ENCODE results near the gene AATF. TPM values are rescaled to one million over a fixed set of nuclear protein-coding genes. Genes with fewer than 3 reads are reported as not detected.

The AATF gene
- total RNA-seq, 2 experiments from 2014 or later: 40.3 to 40.8 TPM

DNA sequence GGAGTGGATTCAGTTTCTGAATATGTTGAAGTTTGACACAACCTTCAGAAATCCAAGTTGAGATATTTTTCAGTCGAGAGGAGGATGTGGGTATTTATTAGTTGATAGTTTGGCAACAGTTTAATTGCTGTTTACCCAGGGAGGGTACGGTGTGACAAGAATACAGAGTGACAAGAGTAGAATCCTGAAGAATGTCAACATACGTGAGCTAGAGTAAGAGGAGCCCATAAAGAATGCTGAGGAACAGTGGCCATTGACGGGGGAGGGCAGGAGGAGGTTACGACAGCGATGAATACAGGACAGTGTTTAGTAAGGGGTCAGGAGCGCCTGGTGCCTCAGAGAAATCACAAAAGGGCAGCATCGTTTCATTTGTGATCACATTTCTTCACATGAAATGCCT, 76.5 kb downstream of the AATF start:
- Histone ChIP-seq H3K4me3 (ENCODE audit: low read length) (no peak overlapping the region), H3K27me3 (ENCODE audit: control insufficient read depth in 1 of 2, insufficient read depth in 2 of 2, low read length in 2 of 2) (no peaks in the 10 kb centered on the region), H3K36me3 (ENCODE audit: insufficient read depth, low read length) (peaks cover 21% of the 10 kb centered on the region), H3K9me3 (ENCODE audit: control insufficient read depth in 1 of 2, insufficient read depth in 1 of 2, low read length in 2 of 2) (no peaks in the 10 kb centered on the region), H3K4me1 (ENCODE audit: insufficient read depth, low read length) (no peaks in the 10 kb centered on the region), H3K27ac (ENCODE audit: low read depth in 1 of 2, low read length in 2 of 2) (no peak overlapping the region)
- Mint-ChIP-seq H3K27ac (peak overlapping the region; percentile 21), H3K36me3 (ENCODE audit: low read depth) (peaks cover 66% of the 10 kb centered on the region), H3K27me3 (no peaks in the 10 kb centered on the region), H3K4me1 (ENCODE audit: low read depth) (peaks cover 22% of the 10 kb centered on the region), H3K9me3 (no peaks in the 10 kb centered on the region), H3K4me3 (no peak overlapping the region)
- CTCF ChIA-PET: no interaction called here
- TF ChIP-seq, protein P1, sequence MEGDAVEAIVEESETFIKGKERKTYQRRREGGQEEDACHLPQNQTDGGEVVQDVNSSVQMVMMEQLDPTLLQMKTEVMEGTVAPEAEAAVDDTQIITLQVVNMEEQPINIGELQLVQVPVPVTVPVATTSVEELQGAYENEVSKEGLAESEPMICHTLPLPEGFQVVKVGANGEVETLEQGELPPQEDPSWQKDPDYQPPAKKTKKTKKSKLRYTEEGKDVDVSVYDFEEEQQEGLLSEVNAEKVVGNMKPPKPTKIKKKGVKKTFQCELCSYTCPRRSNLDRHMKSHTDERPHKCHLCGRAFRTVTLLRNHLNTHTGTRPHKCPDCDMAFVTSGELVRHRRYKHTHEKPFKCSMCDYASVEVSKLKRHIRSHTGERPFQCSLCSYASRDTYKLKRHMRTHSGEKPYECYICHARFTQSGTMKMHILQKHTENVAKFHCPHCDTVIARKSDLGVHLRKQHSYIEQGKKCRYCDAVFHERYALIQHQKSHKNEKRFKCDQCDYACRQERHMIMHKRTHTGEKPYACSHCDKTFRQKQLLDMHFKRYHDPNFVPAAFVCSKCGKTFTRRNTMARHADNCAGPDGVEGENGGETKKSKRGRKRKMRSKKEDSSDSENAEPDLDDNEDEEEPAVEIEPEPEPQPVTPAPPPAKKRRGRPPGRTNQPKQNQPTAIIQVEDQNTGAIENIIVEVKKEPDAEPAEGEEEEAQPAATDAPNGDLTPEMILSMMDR (IDR thresholded peaks at IDR 0.05): no peak
- intact Hi-C loops (cut with DNase I, micrococcal nuclease): no loop called here
- POLR2A ChIA-PET: no interaction called here
- DNase-seq (no peak), ATAC-seq (ENCODE audit: poor library complexity) (no peak)

DNA sequence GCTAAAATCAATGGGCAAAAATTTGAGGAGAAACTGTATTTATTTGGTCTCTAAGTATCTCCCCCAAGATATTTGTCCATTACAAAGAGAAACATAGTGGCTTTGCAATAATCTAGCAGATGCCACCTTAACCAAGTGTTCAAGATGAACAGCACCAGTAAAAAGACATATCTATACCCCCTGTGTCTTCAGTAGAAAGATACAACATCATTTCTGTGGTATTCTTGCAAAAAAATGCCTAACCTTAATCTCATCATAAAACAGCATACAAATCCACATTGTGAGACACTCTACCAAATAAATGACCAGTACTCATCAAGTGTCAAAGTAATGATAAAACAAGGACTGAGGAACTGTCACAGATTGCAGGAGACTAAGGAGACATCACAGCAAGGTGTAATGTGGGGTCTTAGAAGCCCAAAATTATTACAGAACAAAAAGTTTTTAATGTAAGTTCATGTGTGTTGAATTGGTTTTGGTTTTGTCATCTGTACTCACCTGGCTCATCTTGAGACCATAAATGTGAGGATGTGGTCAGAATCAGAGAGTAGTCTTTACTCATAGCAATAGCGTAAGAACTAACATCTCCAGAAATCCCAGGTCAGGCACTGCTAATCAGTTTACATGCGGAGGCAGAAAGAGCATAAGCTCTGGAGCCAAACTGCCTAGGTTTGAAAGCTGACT, 77.2 kb downstream of the AATF start:
- Histone ChIP-seq H3K27ac (ENCODE audit: low read depth in 1 of 2, low read length in 2 of 2) (no peak overlapping the region), H3K4me1 (ENCODE audit: insufficient read depth, low read length) (no peaks in the 10 kb centered on the region), H3K4me3 (ENCODE audit: low read length) (no peak overlapping the region), H3K27me3 (ENCODE audit: control insufficient read depth in 1 of 2, insufficient read depth in 2 of 2, low read length in 2 of 2) (no peaks in the 10 kb centered on the region), H3K36me3 (ENCODE audit: insufficient read depth, low read length) (peaks cover 23% of the 10 kb centered on the region), H3K9me3 (ENCODE audit: control insufficient read depth in 1 of 2, insufficient read depth in 1 of 2, low read length in 2 of 2) (no peaks in the 10 kb centered on the region)
- ChIA-PET CTCF (no interaction called here), POLR2A (no interaction called here)
- Mint-ChIP-seq H3K36me3 (ENCODE audit: low read depth) (peaks cover 66% of the 10 kb centered on the region), H3K4me3 (no peak overlapping the region), H3K27me3 (no peaks in the 10 kb centered on the region), H3K9me3 (no peaks in the 10 kb centered on the region), H3K27ac (no peak overlapping the region), H3K4me1 (ENCODE audit: low read depth) (peaks cover 22% of the 10 kb centered on the region)
- DNase-seq (peak in 1 of 14 experiments; percentile 30), ATAC-seq (ENCODE audit: poor library complexity) (no peak)
- TF ChIP-seq, protein P1 (IDR thresholded peaks at IDR 0.05): no peak
- intact Hi-C loops (cut with DNase I, micrococcal nuclease): no loop called here

DNA sequence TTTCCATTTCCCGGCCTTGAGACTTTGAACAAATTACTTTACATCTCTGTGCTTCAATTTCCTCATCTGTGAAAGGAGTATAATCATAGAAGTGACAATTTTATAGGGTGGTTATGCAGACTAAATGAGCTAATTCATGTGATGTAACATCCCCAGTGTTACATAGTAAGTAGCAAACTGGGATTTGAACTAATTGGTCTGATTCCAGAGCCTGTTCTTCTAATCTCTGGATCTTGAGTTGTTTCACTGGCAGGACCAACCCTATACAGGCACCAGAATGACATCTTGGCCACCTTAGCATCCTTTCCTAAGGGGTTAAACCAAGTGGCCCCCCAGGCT, 77.7 kb downstream of the AATF start:
- ChIA-PET CTCF (no interaction called here), POLR2A (no interaction called here)
- TF ChIP-seq, protein P1 (IDR thresholded peaks at IDR 0.05): no peak
- intact Hi-C loops (cut with DNase I, micrococcal nuclease): no loop called here
- H3K27me3 ChIP-seq (ENCODE audit: control insufficient read depth in 1 of 2, insufficient read depth in 2 of 2, low read length in 2 of 2): no peaks in the 10 kb centered on the region
- ATAC-seq (ENCODE audit: poor library complexity) (no peak), DNase-seq (no peak)
- H3K9me3 Mint-ChIP-seq: no peaks in the 10 kb centered on the region
- H3K27ac Mint-ChIP-seq: no peak overlapping the region
- H3K36me3 Mint-ChIP-seq (ENCODE audit: low read depth): peaks cover 71% of the 10 kb centered on the region
- H3K36me3 ChIP-seq (ENCODE audit: insufficient read depth, low read length): peaks cover 26% of the 10 kb centered on the region
- no peak overlapping the region for H3K4me3 Mint-ChIP-seq
- no peak overlapping the region for H3K27ac ChIP-seq (ENCODE audit: low read depth in 1 of 2, low read length in 2 of 2)
- no peaks in the 10 kb centered on the region for H3K4me1 ChIP-seq (ENCODE audit: insufficient read depth, low read length)
- H3K27me3 Mint-ChIP-seq: no peaks in the 10 kb centered on the region
- peaks cover 22% of the 10 kb centered on the region for H3K4me1 Mint-ChIP-seq (ENCODE audit: low read depth)
- H3K9me3 ChIP-seq (ENCODE audit: control insufficient read depth in 1 of 2, insufficient read depth in 1 of 2, low read length in 2 of 2): no peaks in the 10 kb centered on the region
- H3K4me3 ChIP-seq (ENCODE audit: low read length): no peak overlapping the region
